KMS-11 (cell line): ENCODE results near the gene BEST1.
"Not testable (repeated sequence)": the region's sequence is repeated elsewhere in the genome, so short reads cannot be mapped to it uniquely, and the experiment has no call there.

Source experiments
- H2AFZ ChIP-seq: fragments of 200-600 bp; sonication (generic); 2 replicates; pipeline ENCODE4 v1.6.1; 2016; ENCODE audit warnings: antibody characterized with exemption, mixed run types, low read depth
- H3K27ac ChIP-seq: fragments of 200-600 bp; sonication (generic); 2 replicates; pipeline ENCODE4 v1.6.1; 2016; ENCODE audit warnings: mild to moderate bottlenecking, mixed run types
- H3K27me3 ChIP-seq: fragments of 200-600 bp; sonication (generic); 2 replicates; pipeline ENCODE4 v1.6.1; 2017; ENCODE audit warnings: mild to moderate bottlenecking, low read depth, mixed run types, moderate library complexity; ENCODE audit not compliant: insufficient read depth
- H3K36me3 ChIP-seq: fragments of 200-600 bp; sonication (generic); 2 replicates; pipeline ENCODE4 v1.6.1; 2017; ENCODE audit warnings: mild to moderate bottlenecking, mixed run types; ENCODE audit not compliant: insufficient read depth
- H3K4me1 ChIP-seq: fragments of 200-600 bp; sonication (generic); 2 replicates; pipeline ENCODE4 v1.6.1; 2016; ENCODE audit warnings: mild to moderate bottlenecking, low read depth, mixed run types; ENCODE audit not compliant: poor library complexity, severe bottlenecking
- H3K4me2 ChIP-seq: fragments of 200-600 bp; sonication (generic); 2 replicates; pipeline ENCODE4 v1.7.0; 2016; ENCODE audit warnings: mild to moderate bottlenecking, mixed run types
- H3K4me3 ChIP-seq: fragments of 200-600 bp; sonication (generic); IDR thresholded peaks from 2 replicates; pipeline ENCODE4 v1.6.1; 2017; ENCODE audit warnings: low read depth, low read length, mixed read lengths; ENCODE audit not compliant: insufficient read depth
- H3K79me2 ChIP-seq: fragments of 200-600 bp; sonication (generic); 2 replicates; pipeline ENCODE4 v1.6.1; 2016; ENCODE audit warnings: low read depth, mixed run types; ENCODE audit not compliant: insufficient read depth
- H3K9ac ChIP-seq: fragments of 200-600 bp; sonication (generic); 2 replicates; pipeline ENCODE4 v1.6.1; 2016; ENCODE audit warnings: mild to moderate bottlenecking, mixed run types
- H4K20me1 ChIP-seq: fragments of 200-600 bp; sonication (generic); 2 replicates; pipeline ENCODE4 v1.6.1; 2016; ENCODE audit warnings: mild to moderate bottlenecking, mixed run types; ENCODE audit not compliant: insufficient read depth
- TF ChIP-seq, protein P1 (sequence below): fragments of 200-600 bp; sonication (generic); conservative IDR thresholded peaks from 2 replicates; pipeline ENCODE4 v1.6.1; 2017; ENCODE audit warnings: low read depth, mild to moderate bottlenecking, antibody characterized with exemption, low read length, moderate library complexity, mixed read lengths

The BEST1 gene

DNA sequence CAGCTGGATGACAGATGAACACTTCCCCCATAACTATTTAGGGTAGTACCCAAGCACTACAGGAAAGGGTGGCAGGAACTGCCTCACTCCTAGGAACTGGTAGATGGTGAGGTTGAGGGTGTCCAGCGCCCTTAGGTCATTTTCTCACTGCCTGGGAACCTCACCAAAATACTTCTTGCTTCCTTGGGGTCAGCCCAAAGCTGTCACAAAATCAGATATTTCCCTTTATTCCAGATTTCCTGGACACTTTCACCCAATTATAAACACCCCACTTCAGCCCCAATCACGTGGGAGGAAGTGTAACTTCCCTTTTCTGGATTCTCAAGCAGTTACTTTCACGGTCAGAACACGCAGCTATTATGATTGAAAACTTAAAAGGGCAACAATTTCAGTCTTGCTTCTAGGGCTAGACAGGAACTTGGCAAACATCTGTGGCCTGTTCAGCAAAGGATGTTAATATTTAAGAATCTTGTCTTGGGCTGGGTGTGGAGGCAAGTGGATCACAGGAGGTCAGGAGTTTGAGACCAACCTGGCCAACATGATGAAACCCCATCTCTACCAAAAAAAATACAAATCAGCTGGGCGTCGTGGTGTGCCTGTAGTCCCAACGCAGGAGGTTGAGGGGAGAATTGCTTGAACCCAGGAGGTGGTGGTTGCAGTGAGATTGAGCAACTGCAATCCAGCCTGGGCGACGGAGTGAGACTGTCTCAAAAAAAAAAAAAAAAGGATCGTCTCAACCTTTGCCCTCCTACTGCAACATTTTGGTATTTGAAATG is 13.3 kb downstream of the BEST1 start:
- H2AFZ ChIP-seq = no peak overlapping the region
- H4K20me1 ChIP-seq = peaks cover 12% of the 10 kb centered on the region; the same call in 1 of the 2 replicates
- H3K9ac ChIP-seq = no peak overlapping the region
- no peak overlapping the region for H3K4me3 ChIP-seq
- H3K79me2 ChIP-seq = peaks cover 30% of the 10 kb centered on the region
- TF ChIP-seq, protein P1, sequence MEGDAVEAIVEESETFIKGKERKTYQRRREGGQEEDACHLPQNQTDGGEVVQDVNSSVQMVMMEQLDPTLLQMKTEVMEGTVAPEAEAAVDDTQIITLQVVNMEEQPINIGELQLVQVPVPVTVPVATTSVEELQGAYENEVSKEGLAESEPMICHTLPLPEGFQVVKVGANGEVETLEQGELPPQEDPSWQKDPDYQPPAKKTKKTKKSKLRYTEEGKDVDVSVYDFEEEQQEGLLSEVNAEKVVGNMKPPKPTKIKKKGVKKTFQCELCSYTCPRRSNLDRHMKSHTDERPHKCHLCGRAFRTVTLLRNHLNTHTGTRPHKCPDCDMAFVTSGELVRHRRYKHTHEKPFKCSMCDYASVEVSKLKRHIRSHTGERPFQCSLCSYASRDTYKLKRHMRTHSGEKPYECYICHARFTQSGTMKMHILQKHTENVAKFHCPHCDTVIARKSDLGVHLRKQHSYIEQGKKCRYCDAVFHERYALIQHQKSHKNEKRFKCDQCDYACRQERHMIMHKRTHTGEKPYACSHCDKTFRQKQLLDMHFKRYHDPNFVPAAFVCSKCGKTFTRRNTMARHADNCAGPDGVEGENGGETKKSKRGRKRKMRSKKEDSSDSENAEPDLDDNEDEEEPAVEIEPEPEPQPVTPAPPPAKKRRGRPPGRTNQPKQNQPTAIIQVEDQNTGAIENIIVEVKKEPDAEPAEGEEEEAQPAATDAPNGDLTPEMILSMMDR = no peak
- peaks cover 18% of the 10 kb centered on the region for H3K4me1 ChIP-seq
- no peaks in the 10 kb centered on the region for H3K27me3 ChIP-seq
- H3K27ac ChIP-seq = no peak overlapping the region
- H3K4me2 ChIP-seq = no peak overlapping the region
- peaks cover 7% of the 10 kb centered on the region; the same call in 1 of the 2 replicates for H3K36me3 ChIP-seq

- peaks cover 23% of the 10 kb centered on the region for H3K4me1 ChIP-seq
- no peak overlapping the region for H3K4me2 ChIP-seq
- H4K20me1 ChIP-seq = peaks cover 12% of the 10 kb centered on the region; the same call in 1 of the 2 replicates
- H3K27ac ChIP-seq = no peak overlapping the region
- H3K36me3 ChIP-seq = peaks cover 7% of the 10 kb centered on the region; the same call in 1 of the 2 replicates
- no peaks in the 10 kb centered on the region for H3K27me3 ChIP-seq
- no peak overlapping the region for H2AFZ ChIP-seq
- H3K4me3 ChIP-seq = no peak overlapping the region
- no peak overlapping the region for H3K9ac ChIP-seq
- peaks cover 30% of the 10 kb centered on the region for H3K79me2 ChIP-seq
- TF ChIP-seq, protein P1 = no peak
These were observed 14.0 kb downstream of the BEST1 start for GRCh38 chr11:61964058-61964665.

DNA sequence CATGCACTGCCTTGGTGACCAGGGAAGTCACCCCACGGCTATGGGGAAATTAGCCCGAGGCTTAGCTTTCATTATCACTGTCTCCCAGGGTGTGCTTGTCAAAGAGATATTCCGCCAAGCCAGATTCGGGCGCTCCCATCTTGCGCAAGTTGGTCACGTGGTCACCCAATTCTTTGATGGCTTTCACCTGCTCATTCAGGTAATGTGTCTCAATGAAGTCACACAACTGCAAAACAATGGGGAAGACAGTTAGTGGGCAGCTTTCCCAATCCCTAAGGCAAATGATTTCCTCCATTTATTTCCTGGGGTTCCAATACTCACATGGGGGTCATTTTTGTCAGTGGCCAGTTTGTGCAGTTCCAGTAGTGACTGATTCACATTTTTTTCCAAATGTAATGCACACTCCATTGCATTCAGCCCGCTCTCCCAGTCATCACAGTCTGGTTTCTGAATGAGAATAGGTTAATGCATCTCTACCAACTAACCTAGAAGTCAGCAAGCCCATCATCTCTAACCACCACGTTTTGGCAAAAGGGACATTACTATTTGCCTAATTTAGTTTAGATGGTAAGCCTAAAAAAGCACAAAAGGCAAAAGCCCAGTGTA is 14.6 kb downstream of the BEST1 start:
- Histone ChIP-seq H3K4me1 (peaks cover 24% of the 10 kb centered on the region), H3K79me2 (peaks cover 30% of the 10 kb centered on the region), H4K20me1 (peaks cover 12% of the 10 kb centered on the region; the same call in 1 of the 2 replicates)
- not testable (repeated sequence) for H3K9ac ChIP-seq, H3K27me3 ChIP-seq, H3K36me3 ChIP-seq, H3K4me3 ChIP-seq, H3K4me2 ChIP-seq, H2AFZ ChIP-seq, H3K27ac ChIP-seq

DNA sequence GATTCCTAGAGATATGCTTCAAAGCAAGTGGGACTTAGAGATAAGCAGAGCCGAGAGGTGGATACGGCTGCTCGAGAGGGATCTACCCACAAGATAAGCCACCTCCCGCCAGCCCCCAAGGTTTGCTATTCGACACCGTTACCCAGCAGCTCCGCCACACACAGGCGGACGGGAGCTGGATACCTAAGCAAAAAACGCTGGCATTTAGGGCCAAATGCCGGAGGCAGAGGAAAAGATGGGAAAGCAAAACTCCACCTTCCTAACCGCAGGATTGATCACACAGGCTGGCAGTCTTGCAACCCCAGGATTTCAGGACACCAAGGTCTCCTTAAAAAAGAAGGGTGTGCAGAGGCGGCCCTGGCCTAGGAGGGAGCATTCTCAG is 16.6 kb downstream of the BEST1 start:
- H3K79me2 ChIP-seq = peaks cover 30% of the 10 kb centered on the region
- TF ChIP-seq, protein P1 = no peak
- peak overlapping the region; percentile 58 for H3K4me3 ChIP-seq
- H4K20me1 ChIP-seq = peaks cover 12% of the 10 kb centered on the region; the same call in 1 of the 2 replicates
- peak overlapping the region; percentile 59 for H3K4me2 ChIP-seq
- H3K4me1 ChIP-seq = peaks cover 39% of the 10 kb centered on the region
- H3K36me3 ChIP-seq = peaks cover 7% of the 10 kb centered on the region; the same call in 1 of the 2 replicates
- H2AFZ ChIP-seq = peak overlapping the region; percentile 87; the same call in 1 of the 2 replicates
- H3K9ac ChIP-seq = peak overlapping the region; percentile 93
- H3K27ac ChIP-seq = peak overlapping the region; percentile 98
- no peaks in the 10 kb centered on the region for H3K27me3 ChIP-seq
